Cardiac fibroblast (primary cell): ENCODE data around the gene ZNF28.
"Not testable (repeated sequence)": the region's sequence is repeated elsewhere in the genome, so short reads cannot be mapped to it uniquely, and the experiment has no call there.

Experiments used
- DNase-seq, 2 donors: peaks; one replicate each; pipeline versions ENCODE4 v3.0.0 to v3.0.0-alpha.2; 2010; ENCODE audit warnings: low read depth in 2 of 2
- H3K4me3 ChIP-seq, 2 donors: replicated peaks in 1 of 2; 1 replicate in 1 of 2; 2 replicates in 1 of 2; pipeline ENCODE4 v1.5.1; 2011; ENCODE audit warnings: low read depth in 2 of 2, low read length in 2 of 2, mild to moderate bottlenecking in 2 of 2, moderate library complexity in 1 of 2
- TF ChIP-seq, protein P1 (sequence below): IDR thresholded peaks from one replicate; pipeline ENCODE4 v1.5.1; 2011; ENCODE audit warnings: low read depth, mild to moderate bottlenecking, low read length, inconsistent platforms

Gene ZNF28

DNA sequence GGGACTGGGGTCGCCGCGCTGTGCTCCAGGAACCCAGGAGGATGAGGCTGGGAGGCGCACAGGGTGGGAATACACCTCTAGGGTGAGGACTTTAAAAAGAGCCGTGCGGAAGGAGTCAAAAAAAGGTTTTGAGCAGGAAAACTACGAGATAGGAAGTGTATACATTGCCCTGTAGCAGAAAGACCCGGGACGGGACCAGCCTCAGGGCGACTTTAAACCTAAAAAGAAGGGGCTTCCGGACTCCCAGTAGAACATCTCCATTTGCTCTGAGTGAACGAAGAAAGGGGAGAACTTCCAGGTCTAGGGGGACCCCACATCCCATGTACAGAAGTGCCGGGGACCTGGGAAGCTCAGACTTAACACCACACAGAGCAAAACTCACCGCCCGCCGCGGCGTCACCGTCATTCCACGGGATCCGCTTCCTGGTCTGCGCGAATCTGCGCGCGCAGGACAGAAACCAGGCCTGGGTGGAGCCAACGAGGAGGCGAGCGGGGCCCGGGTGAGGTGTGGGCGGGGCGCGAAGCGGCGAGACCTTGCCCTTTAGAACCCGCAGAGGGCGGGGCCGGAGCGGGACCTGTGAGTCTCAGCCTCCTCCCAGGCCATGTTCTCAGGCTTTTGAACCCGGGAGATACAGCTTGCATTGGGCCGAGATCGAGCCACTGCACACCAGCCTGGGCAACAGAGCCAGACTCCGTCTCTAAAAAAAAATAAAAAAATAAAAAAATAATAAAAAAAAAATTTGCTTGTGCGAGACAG, at the start of gene ZNF28:
ZNF28 (minus strand) TSS at position 430 of the 757 bp plus-strand sequence. CDS start 3,675 bp downstream, outside the sequence.
- peak; percentile 45 to 54 for DNase-seq
- peak within 1 kb of the TSS; percentile 64 to 65 for H3K4me3 ChIP-seq

DNA sequence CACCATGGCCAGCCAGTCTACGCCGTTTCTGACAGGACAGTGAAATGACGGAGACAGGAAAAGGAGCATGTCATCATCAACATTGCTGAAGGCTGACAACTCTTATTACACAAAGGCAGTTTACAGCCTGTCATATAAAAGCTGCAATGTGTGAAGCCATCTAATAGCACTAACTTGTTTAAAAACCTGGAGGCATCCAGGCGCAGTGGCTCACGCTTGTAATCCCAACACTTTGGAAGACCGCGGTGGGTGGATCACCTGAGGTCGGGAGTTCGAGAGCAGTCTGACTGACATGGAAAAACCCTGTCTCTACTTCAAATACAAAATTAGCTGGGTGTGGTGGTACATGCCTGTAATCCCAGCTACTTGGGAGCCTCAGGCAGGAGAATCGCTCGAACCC, 46.6 kb upstream of the ZNF28 start:
- H3K4me3 ChIP-seq, DNase-seq: not testable (repeated sequence)

DNA sequence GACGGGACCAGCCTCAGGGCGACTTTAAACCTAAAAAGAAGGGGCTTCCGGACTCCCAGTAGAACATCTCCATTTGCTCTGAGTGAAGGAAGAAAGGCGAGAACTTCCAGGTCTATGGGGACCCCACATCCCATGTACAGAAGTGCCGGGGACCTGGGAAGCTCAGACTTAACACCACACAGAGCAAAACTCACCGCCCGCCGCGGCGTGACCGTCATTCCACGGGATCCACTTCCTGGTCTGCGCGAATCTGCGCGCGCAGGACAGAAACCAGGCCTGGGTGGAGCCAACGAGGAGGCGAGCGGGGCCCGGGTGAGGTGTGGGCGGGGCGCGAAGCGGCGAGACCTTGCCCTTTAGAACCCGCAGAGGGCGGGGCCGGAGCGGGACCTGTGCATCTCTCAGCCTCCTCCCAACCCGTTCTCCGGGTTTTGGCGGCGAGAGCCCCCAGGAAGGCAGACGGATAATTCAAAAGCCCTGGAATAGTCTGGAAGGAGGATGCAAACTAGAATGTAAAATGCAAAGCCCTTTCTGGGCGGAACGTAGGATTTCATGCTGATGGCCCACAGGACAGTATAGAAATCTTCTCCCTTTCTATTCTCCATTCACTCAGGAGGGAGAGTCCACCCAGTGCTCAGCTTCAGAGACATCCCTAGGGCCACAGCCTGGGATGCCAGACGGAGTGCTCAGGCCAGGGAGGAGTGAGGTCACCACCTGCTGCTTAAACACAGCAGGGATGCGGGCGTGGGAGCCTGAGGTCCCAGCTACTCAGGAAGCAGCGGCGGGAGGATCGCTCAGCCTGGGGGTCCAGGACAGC, 36.2 kb upstream of the ZNF28 start, which contains the start of gene ZNF468:
ZNF468 (minus strand) TSS at position 242 of the 814 bp plus-strand sequence. CDS start 3,347 bp downstream, outside the sequence.
- H3K4me3 ChIP-seq, result peak within 1 kb of the TSS; percentile 63 to 64
- peak; percentile 58 to 68 for DNase-seq

GRCh38 chr19:52856540-52857377, 35.3 kb upstream of the ZNF28 start:
- DNase-seq, result peak; percentile 26 to 35
- peak overlapping the region; percentile 63 to 64 for H3K4me3 ChIP-seq

- DNase-seq, H3K4me3 ChIP-seq: not testable (repeated sequence)
These were observed 25.9 kb upstream of the ZNF28 start for GRCh38 chr19:52847352-52847751.

GRCh38 chr19:52840825-52841465, 19.5 kb upstream of the ZNF28 start:
- not testable (repeated sequence) for DNase-seq, H3K4me3 ChIP-seq

- H3K4me3 ChIP-seq, DNase-seq: not testable (repeated sequence)
These were observed 12.9 kb upstream of the ZNF28 start for GRCh38 chr19:52834289-52834688.

DNA sequence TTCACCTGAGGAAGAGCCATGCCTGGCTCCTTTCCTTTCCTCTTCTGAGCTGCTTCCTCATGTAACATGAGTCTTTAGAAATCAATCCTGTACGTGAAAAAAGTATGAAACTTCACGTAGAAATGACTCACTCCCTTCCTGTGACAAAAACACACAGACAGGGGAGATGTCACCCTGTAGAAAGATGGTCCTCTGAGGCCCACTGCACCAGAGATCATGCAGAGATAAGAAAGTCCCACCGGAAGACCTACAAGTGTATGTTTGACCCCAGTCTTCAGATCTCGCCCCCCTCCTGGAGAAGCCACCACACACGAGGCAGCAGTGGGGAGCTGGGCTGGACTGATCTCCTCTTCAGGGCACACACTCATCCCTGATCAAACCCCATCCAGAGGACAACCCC, 12.1 kb upstream of the ZNF28 start:
- H3K4me3 ChIP-seq, DNase-seq: not testable (repeated sequence)

DNA sequence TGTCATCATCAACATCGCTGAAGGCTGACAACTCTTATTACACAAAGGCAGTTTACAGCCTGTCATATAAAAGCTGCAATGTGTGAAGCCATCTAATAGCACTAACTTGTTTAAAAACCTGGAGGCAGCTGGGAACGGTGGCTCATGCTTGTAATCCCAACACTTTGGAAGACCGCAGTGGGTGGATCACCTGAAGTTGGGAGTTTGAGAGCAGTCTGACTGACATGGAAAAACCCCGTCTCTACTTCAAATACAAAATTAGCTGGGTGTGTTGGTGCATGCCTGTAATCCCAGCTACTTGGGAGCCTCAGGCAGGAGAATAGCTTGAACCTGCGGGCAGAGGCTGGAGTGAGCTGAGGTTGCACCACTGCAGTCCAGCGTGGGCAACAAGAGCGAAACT, 8.4 kb upstream of the ZNF28 start:
- not testable (repeated sequence) for DNase-seq, H3K4me3 ChIP-seq

DNA sequence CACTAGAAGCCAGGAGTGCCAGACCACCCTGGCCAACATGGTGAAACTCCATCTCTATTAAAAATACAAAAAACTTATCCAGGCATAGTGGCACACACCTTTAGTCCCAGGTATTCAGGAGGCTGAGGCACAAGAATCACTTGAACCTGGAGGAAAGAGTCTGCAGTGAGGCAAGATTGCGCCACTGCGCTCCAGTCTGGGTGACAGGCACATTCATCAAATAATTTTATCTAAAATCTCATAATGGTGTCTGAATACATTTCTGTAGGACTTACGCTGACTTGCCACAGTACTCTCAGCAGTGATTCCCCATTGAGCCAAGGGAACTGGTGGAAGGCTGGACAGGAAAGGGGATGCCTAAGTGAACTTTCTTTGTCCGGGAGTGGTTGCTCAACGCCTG, 4.3 kb upstream of the ZNF28 start:
- no peak overlapping the region for H3K4me3 ChIP-seq
- DNase-seq, result no peak
- TF ChIP-seq, protein P1, sequence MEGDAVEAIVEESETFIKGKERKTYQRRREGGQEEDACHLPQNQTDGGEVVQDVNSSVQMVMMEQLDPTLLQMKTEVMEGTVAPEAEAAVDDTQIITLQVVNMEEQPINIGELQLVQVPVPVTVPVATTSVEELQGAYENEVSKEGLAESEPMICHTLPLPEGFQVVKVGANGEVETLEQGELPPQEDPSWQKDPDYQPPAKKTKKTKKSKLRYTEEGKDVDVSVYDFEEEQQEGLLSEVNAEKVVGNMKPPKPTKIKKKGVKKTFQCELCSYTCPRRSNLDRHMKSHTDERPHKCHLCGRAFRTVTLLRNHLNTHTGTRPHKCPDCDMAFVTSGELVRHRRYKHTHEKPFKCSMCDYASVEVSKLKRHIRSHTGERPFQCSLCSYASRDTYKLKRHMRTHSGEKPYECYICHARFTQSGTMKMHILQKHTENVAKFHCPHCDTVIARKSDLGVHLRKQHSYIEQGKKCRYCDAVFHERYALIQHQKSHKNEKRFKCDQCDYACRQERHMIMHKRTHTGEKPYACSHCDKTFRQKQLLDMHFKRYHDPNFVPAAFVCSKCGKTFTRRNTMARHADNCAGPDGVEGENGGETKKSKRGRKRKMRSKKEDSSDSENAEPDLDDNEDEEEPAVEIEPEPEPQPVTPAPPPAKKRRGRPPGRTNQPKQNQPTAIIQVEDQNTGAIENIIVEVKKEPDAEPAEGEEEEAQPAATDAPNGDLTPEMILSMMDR, result no peak

DNA sequence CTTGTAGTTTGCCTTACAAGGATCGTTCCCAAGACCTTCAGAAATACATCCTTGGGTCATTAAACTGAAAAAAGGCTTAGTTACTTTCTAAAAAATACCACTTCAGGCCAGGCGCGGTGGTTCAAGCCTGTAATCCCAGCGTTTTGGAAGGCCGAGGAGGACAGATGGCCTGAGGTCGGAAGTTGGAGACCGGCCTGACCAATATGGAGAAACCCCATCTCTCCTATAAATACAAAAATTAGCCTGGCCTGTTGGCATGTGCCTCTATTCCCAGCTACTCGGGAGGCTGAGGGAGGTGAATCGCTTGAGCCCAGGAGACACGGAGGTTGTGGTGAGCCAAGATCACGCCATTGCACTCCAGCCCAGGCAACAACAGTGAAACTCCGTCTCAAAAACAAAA, 2.2 kb upstream of the ZNF28 start:
- no peak overlapping the region for H3K4me3 ChIP-seq
- DNase-seq, result no peak
- TF ChIP-seq, protein P1, result no peak

GRCh38 chr19:52820472-52821203, 795 bp downstream of the ZNF28 start:
- peak overlapping the region; percentile 64 to 65 for H3K4me3 ChIP-seq
- peak; percentile 21 for DNase-seq
